ENCODE measurements around the gene CCN5. TPM values are rescaled to one million over a fixed set of nuclear protein-coding genes. Genes with fewer than 3 reads are reported as not detected.

The CCN5 gene
- total and polyA plus RNA-seq, 2 of the 13 experiments (the other 11 are each of a cell fraction or from before 2014, with no cell fraction given): 0.12 TPM; not detected in 1

GRCh38 chr20:44776980-44777379 is 61.8 kb downstream of the CCN5 start (continued):
- no peak for TF ChIP-seq HIC2 (CRISPR knock-in tag; IDR thresholded peaks at IDR 0.05; ENCODE audit: low read depth)
- no peak for TF ChIP-seq SP5 (CRISPR knock-in tag; IDR thresholded peaks at IDR 0.05; ENCODE audit: borderline replicate concordance, low read depth)
- TF ChIP-seq SRSF1 (optimal IDR thresholded peaks at IDR 0.05; ENCODE audit: low read depth, low read length): no peak
- no peak for TF ChIP-seq SMAD9 (CRISPR knock-in tag; IDR thresholded peaks at IDR 0.05)
- TF ChIP-seq ZNF441 (CRISPR knock-in tag; IDR thresholded peaks at IDR 0.05; ENCODE audit: borderline replicate concordance): peak; percentile 70
- no peak for TF ChIP-seq ZFY (CRISPR knock-in tag; IDR thresholded peaks at IDR 0.05)
- TF ChIP-seq ZNF12 (CRISPR knock-in tag; IDR thresholded peaks at IDR 0.05): peak; percentile 79
- no peak for TF ChIP-seq E2F5 (CRISPR knock-in tag; conservative IDR thresholded peaks at IDR 0.05)
- TF ChIP-seq ZSCAN20 (CRISPR knock-in tag; IDR thresholded peaks at IDR 0.05; ENCODE audit: borderline replicate concordance): no peak
- TF ChIP-seq ZKSCAN5 (CRISPR knock-in tag; IDR thresholded peaks at IDR 0.05): no peak
- TF ChIP-seq ZNF720 (CRISPR knock-in tag; IDR thresholded peaks at IDR 0.05): no peak
- no peak for TF ChIP-seq POLR2A (IDR thresholded peaks at IDR 0.05; ENCODE audit: insufficient read depth in 1 of 2, low read depth in 2 of 2, low read length in 2 of 2)
- TF ChIP-seq ATF3 (CRISPR knock-in tag; IDR thresholded peaks at IDR 0.05): peak; percentile 29; the same call in 1 of the 2 replicates
- TF ChIP-seq ESRRA (CRISPR knock-in tag; IDR thresholded peaks at IDR 0.05; ENCODE audit: low read depth): no peak
- TF ChIP-seq ZBTB4 (CRISPR knock-in tag; IDR thresholded peaks at IDR 0.05; ENCODE audit: borderline replicate concordance): no peak
- TF ChIP-seq GATAD2A (CRISPR knock-in tag; IDR thresholded peaks at IDR 0.05): no peak
- no peak for TF ChIP-seq ZNF672 (CRISPR knock-in tag; IDR thresholded peaks at IDR 0.05)
- TF ChIP-seq NR2F2 (IDR thresholded peaks at IDR 0.05; ENCODE audit: borderline replicate concordance, low read depth): no peak
- no peak for TF ChIP-seq ZNF224 (CRISPR knock-in tag; IDR thresholded peaks at IDR 0.05)
- TF ChIP-seq TOPORS (CRISPR knock-in tag; IDR thresholded peaks at IDR 0.05): 0 out of 2 replicates have a peak, but pooled peaks have one; percentile 34
- no peak for TF ChIP-seq GZF1 (CRISPR knock-in tag; IDR thresholded peaks at IDR 0.05)
- TF ChIP-seq MLLT10 (CRISPR knock-in tag; IDR thresholded peaks at IDR 0.05): no peak
- no peak for TF ChIP-seq CSRNP2 (CRISPR knock-in tag; conservative IDR thresholded peaks at IDR 0.05; ENCODE audit: low read depth)
- no peak for TF ChIP-seq CBX2 (IDR thresholded peaks at IDR 0.05; ENCODE audit: low read depth, low read length)
- no peak for TF ChIP-seq CBX2 (CRISPR knock-in tag; IDR thresholded peaks at IDR 0.05; ENCODE audit: low read depth)
- no peak for TF ChIP-seq ZNF589 (CRISPR knock-in tag; conservative IDR thresholded peaks at IDR 0.05)
